GM12878 (cell line): ENCODE measurements around the gene DHRS7B. TPM values are rescaled to one million over a fixed set of nuclear protein-coding genes. Genes with fewer than 3 reads are reported as not detected.

Source experiments
- ATAC-seq: fragments of 200-7000 bp; cut with Tn5 transposase; 3 replicates; pipeline ENCODE4 v1.9.1; 2020; ENCODE audit warnings: mild to moderate bottlenecking, moderate library complexity
- BruUV-seq: library from RNA; stranded (reverse); fragments of 400-500 nt; replicated peaks from 2 replicates; lab custom pipeline; 2021; lab: Mats Ljungman, UMichigan
- CTCF ChIA-PET: fragments of 300-600 bp; sonication (Branson Sonifier 250); formaldehyde crosslinking; extraction: SDS; loops from one replicate; lab custom pipeline; 2021; ENCODE audit warnings: inconsistent platforms; lab: Yijun Ruan, JAX
- POLR2A ChIA-PET: fragments of 350-600 bp; formaldehyde crosslinking; extraction: SDS; loops from one replicate; lab custom pipeline; 2021; ENCODE audit warnings: inconsistent platforms; lab: Charles Lee
- RAD21 ChIA-PET: fragments of 300-600 bp; sonication (Branson Sonifier 250); formaldehyde crosslinking; loops from one replicate; lab custom pipeline; 2023; ENCODE audit warnings: antibody characterized with exemption; ENCODE audit not compliant: unreplicated experiment; lab: Charles Lee
- SMC1A ChIA-PET: fragments of 300-600 bp; sonication (Branson Sonifier 250); formaldehyde crosslinking; loops from one replicate; lab custom pipeline; 2023; ENCODE audit not compliant: unreplicated experiment, uncharacterized antibody; lab: Charles Lee
- DNase-seq: peaks from one replicate; pipeline ENCODE4 v3.0.0-alpha.2; 2011; ENCODE audit warnings: low read depth, low spot score
- FAIRE-seq: peaks from 3 replicates; lab custom pipeline; 2011; peaks lifted over from hg19 to GRCh38; lab: Jason Lieb, UNC
- H2AFZ ChIP-seq: 2 replicates; pipeline ENCODE4 v1.6.0; 2011; ENCODE audit warnings: low read depth, low read length, control low read depth; ENCODE audit not compliant: control insufficient read depth
- H3K27ac ChIP-seq: 2 replicates; pipeline ENCODE4 v1.5.1; 2011; ENCODE audit warnings: control low read depth; ENCODE audit not compliant: control insufficient read depth, insufficient read depth
- H3K27me3 ChIP-seq, 2 experiments: replicated peaks in 1 of 2; 2 replicates each; pipeline versions ENCODE4 v1.6.0 to v1.6.1; 2011; ENCODE audit warnings: low read length in 1 of 2; ENCODE audit not compliant: control insufficient read depth in 2 of 2, insufficient read depth in 2 of 2
- H3K36me3 ChIP-seq, 2 experiments: 2 replicates each; pipeline ENCODE4 v1.5.1; 2011; ENCODE audit warnings: low read length in 1 of 2; ENCODE audit not compliant: control insufficient read depth in 2 of 2, insufficient read depth in 2 of 2
- H3K4me1 ChIP-seq: 2 replicates; pipeline ENCODE4 v1.6.1; 2011; ENCODE audit warnings: mild to moderate bottlenecking, low read length, moderate library complexity, mixed read lengths; ENCODE audit not compliant: control insufficient read depth, insufficient read depth
- H3K4me2 ChIP-seq: 2 replicates; pipeline ENCODE4 v1.6.0; 2011; ENCODE audit warnings: control low read depth; ENCODE audit not compliant: control insufficient read depth, insufficient read depth
- H3K4me3 ChIP-seq: fragments of 200-600 bp; sonication (generic); 2 replicates; pipeline ENCODE4 v1.5.1; 2016
- H3K79me2 ChIP-seq: 2 replicates; pipeline ENCODE4 v1.6.0; 2011; ENCODE audit warnings: low read length; ENCODE audit not compliant: control insufficient read depth, insufficient read depth
- H3K9ac ChIP-seq: 2 replicates; pipeline ENCODE4 v1.8.0; 2011; ENCODE audit warnings: low read length, control low read depth, mixed read lengths; ENCODE audit not compliant: control insufficient read depth, insufficient read depth
- H3K9me3 ChIP-seq: replicated peaks from 3 replicates; pipeline ENCODE4 v1.5.1; 2011; ENCODE audit warnings: mild to moderate bottlenecking, low read length; ENCODE audit not compliant: control insufficient read depth, insufficient read depth
- H4K20me1 ChIP-seq: 2 replicates; pipeline ENCODE4 v1.6.0; 2011; ENCODE audit not compliant: control insufficient read depth, insufficient read depth
- RBBP5 ChIP-seq: fragments of 200-600 bp; sonication (generic); conservative IDR thresholded peaks from 2 replicates; pipeline ENCODE4 v1.6.1; 2016
- TBL1XR1 ChIP-seq: IDR thresholded peaks from 2 replicates; pipeline ENCODE4 v1.6.1; 2012; ENCODE audit warnings: low read depth, low read length, improper control_type of control experiment
- WRNIP1 ChIP-seq: IDR thresholded peaks from 2 replicates; pipeline ENCODE4 v1.6.1; 2011; ENCODE audit warnings: low read depth, low read length, improper control_type of control experiment, borderline replicate concordance
- ZZZ3 ChIP-seq: IDR thresholded peaks from 2 replicates; pipeline ENCODE4 v1.6.1; 2011; ENCODE audit warnings: low read depth; ENCODE audit not compliant: control insufficient read depth, insufficient read length
- WGBS: methylation state at CpG from one replicate; pipeline ENCODE4 v1.1.6; 2016; ENCODE audit warnings: low lambda C conversion rate; ENCODE audit not compliant: insufficient replicate concordance, insufficient coverage; ENCODE audit errors: missing lambda C conversion rate; 5-methylcytosine and 5-hydroxymethylcytosine counted together
- in situ Hi-C: fragments of 300-500 bp; cut with MboI; formaldehyde crosslinking; loops from 9 replicates; pipeline ENCODE4 v1.14.3; 2018; ENCODE audit warnings: mixed read lengths
- intact Hi-C: fragments of 100-400 bp; cut with micrococcal nuclease; formaldehyde crosslinking; loops from one replicate; pipeline ENCODE4 v1.14.2; 2022; ENCODE audit not compliant: unreplicated experiment
- polyA plus RNA-seq, 11 experiments: library from polyadenylated mRNA; depleted of rRNA in 4 of 11; unstranded in 6 of 11; stranded (reverse) in 5 of 11; fragments of >200 nt; fragmentation: Nextera tagmentation in 4 of 11; fragmentation: Illumina TruSeq in 1 of 11; extraction: Ambion mirVana in 4 of 11; extraction: Trizol in 1 of 11; gene quantifications; 1 replicate in 1 of 11; 2 replicates in 10 of 11; pipeline versions ENCODE4 v1.2.1 to v1.2.3, GENCODE V29; 2011 to 2016; ENCODE audit warnings: inconsistent platforms in 2 of 11, missing spikeins in 2 of 11, low read depth in 1 of 11
- total RNA-seq, 4 experiments: library from RNA; depleted of rRNA in 3 of 4; stranded (reverse); fragments of >200 nt in 3 of 4; fragmentation: Illumina TruSeq in 1 of 4; extraction: Trizol in 1 of 4; gene quantifications; 2 replicates each; pipeline versions ENCODE4 v1.2.1 to v1.2.3, GENCODE V29; 2013 to 2021
- TF ChIP-seq, protein P1 (sequence below): fragments of 450-650 bp; formaldehyde crosslinking; IDR thresholded peaks from 2 replicates; pipeline ENCODE4 v1.5.0; 2022; ENCODE audit warnings: mild to moderate bottlenecking, missing genetic modification characterization
- TF ChIP-seq, protein P2 (sequence below): fragments of 450-650 bp; IDR thresholded peaks from 2 replicates; pipeline ENCODE4 v1.6.1; 2017; ENCODE audit warnings: antibody characterized with exemption, mild to moderate bottlenecking, moderate library complexity
- TF ChIP-seq, protein P3 (sequence below): fragments of 450-650 bp; IDR thresholded peaks from 2 replicates; pipeline ENCODE4 v1.6.1; 2017; ENCODE audit warnings: mild to moderate bottlenecking, moderate library complexity

Gene DHRS7B
- total and polyA plus RNA-seq, 10 of the 15 experiments (the other 5 are each of a cell fraction or from before 2014, with no cell fraction given) = 11.1 to 35.6 (median 23.0) TPM

DNA sequence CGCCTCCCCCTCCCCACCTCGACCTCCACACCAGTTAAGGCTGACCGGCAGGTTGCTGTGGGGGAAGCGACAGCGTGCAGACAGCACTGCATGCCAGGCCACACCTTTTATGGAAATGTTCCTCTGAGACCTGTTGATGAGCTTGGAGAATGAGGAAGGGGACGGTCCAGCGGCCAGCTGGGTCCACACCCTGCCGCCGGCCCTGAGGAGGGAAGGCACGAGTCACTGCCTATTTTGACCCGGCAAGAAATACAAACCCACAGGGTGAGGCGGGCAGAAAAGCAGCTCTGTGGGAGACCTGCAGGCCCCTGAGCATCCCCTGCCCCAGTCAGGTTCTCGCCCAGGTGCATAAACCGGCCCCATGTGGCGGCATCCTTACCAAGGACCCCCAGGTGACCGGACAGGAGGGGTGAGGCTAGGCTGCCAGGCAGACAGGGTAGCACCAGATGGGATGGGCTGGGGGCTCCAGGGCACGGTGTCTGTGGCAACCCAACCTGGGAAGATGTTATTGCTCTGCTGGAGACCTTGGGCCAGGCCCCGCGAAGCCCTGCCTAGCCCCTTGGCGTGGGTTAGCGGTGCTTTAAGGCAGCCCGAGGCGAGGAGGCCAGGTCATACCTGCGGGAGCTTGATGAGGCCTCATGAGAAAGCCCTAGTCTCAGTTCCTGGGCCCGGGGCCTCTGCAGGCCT is 113.7 kb downstream of the DHRS7B start:
- intact Hi-C loops = no loop called here
- TF ChIP-seq TBL1XR1 (no peak), RBBP5 (no peak), ZZZ3 (no peak), WRNIP1 (no peak)
- TF ChIP-seq, protein P1, sequence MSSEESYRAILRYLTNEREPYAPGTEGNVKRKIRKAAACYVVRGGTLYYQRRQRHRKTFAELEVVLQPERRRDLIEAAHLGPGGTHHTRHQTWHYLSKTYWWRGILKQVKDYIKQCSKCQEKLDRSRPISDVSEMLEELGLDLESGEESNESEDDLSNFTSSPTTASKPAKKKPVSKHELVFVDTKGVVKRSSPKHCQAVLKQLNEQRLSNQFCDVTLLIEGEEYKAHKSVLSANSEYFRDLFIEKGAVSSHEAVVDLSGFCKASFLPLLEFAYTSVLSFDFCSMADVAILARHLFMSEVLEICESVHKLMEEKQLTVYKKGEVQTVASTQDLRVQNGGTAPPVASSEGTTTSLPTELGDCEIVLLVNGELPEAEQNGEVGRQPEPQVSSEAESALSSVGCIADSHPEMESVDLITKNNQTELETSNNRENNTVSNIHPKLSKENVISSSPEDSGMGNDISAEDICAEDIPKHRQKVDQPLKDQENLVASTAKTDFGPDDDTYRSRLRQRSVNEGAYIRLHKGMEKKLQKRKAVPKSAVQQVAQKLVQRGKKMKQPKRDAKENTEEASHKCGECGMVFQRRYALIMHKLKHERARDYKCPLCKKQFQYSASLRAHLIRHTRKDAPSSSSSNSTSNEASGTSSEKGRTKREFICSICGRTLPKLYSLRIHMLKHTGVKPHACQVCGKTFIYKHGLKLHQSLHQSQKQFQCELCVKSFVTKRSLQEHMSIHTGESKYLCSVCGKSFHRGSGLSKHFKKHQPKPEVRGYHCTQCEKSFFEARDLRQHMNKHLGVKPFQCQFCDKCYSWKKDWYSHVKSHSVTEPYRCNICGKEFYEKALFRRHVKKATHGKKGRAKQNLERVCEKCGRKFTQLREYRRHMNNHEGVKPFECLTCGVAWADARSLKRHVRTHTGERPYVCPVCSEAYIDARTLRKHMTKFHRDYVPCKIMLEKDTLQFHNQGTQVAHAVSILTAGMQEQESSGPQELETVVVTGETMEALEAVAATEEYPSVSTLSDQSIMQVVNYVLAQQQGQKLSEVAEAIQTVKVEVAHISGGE (CRISPR knock-in tag) = no peak
- TF ChIP-seq, protein P2, sequence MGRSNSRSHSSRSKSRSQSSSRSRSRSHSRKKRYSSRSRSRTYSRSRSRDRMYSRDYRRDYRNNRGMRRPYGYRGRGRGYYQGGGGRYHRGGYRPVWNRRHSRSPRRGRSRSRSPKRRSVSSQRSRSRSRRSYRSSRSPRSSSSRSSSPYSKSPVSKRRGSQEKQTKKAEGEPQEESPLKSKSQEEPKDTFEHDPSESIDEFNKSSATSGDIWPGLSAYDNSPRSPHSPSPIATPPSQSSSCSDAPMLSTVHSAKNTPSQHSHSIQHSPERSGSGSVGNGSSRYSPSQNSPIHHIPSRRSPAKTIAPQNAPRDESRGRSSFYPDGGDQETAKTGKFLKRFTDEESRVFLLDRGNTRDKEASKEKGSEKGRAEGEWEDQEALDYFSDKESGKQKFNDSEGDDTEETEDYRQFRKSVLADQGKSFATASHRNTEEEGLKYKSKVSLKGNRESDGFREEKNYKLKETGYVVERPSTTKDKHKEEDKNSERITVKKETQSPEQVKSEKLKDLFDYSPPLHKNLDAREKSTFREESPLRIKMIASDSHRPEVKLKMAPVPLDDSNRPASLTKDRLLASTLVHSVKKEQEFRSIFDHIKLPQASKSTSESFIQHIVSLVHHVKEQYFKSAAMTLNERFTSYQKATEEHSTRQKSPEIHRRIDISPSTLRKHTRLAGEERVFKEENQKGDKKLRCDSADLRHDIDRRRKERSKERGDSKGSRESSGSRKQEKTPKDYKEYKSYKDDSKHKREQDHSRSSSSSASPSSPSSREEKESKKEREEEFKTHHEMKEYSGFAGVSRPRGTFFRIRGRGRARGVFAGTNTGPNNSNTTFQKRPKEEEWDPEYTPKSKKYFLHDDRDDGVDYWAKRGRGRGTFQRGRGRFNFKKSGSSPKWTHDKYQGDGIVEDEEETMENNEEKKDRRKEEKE = no peak
- TF ChIP-seq, protein P3, sequence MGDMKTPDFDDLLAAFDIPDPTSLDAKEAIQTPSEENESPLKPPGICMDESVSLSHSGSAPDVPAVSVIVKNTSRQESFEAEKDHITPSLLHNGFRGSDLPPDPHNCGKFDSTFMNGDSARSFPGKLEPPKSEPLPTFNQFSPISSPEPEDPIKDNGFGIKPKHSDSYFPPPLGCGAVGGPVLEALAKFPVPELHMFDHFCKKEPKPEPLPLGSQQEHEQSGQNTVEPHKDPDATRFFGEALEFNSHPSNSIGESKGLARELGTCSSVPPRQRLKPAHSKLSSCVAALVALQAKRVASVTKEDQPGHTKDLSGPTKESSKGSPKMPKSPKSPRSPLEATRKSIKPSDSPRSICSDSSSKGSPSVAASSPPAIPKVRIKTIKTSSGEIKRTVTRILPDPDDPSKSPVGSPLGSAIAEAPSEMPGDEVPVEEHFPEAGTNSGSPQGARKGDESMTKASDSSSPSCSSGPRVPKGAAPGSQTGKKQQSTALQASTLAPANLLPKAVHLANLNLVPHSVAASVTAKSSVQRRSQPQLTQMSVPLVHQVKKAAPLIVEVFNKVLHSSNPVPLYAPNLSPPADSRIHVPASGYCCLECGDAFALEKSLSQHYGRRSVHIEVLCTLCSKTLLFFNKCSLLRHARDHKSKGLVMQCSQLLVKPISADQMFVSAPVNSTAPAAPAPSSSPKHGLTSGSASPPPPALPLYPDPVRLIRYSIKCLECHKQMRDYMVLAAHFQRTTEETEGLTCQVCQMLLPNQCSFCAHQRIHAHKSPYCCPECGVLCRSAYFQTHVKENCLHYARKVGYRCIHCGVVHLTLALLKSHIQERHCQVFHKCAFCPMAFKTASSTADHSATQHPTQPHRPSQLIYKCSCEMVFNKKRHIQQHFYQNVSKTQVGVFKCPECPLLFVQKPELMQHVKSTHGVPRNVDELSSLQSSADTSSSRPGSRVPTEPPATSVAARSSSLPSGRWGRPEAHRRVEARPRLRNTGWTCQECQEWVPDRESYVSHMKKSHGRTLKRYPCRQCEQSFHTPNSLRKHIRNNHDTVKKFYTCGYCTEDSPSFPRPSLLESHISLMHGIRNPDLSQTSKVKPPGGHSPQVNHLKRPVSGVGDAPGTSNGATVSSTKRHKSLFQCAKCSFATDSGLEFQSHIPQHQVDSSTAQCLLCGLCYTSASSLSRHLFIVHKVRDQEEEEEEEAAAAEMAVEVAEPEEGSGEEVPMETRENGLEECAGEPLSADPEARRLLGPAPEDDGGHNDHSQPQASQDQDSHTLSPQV = no peak
- TF ChIP-seq, all 136 proteins: peak for 0
- ChIA-PET CTCF (interaction anchor here (0.7 to 1.8 kb wide), 4 partner anchors 25 to 112 kb away, joined by 3 to 5 read pairs (median 4); no protein-coding TSS in a partner anchor), RAD21 (no interaction called here), SMC1A (no interaction called here), POLR2A (no interaction called here)
- Histone ChIP-seq H3K79me2 (no peaks in the 10 kb centered on the region), H3K4me3 (no peak overlapping the region), H3K4me2 (no peak overlapping the region), H3K27me3 (no peaks in the 10 kb centered on the region), H3K9ac (no peak overlapping the region), H3K9me3 (no peaks in the 10 kb centered on the region), H3K36me3 (no peaks in the 10 kb centered on the region), H3K27ac (no peak overlapping the region), H2AFZ (no peak overlapping the region), H4K20me1 (no peaks in the 10 kb centered on the region), H3K4me1 (no peaks in the 10 kb centered on the region)
- in situ Hi-C loops = no loop called here
- 54% methylated on average over 25 of the region's 25 CpGs for WGBS
- ATAC-seq (no peak), DNase-seq (no peak), FAIRE-seq (no peak)
- no TSS peak for BruUV-seq
